Panc1 (cell line): Measurements from ENCODE around the gene CDH13. TPM values are rescaled to one million over a fixed set of nuclear protein-coding genes. Genes with fewer than 3 reads are reported as not detected.

ENCODE experiments used
- ATAC-seq: fragments of 200-7000 bp; cut with Tn5 transposase; 2 replicates; pipeline ENCODE4 v1.9.1; 2020; ENCODE audit warnings: mild to moderate bottlenecking, moderate library complexity
- BruUV-seq: library from RNA; stranded (reverse); fragments of 400-500 nt; replicated peaks from 2 replicates; lab custom pipeline; 2021; lab: Mats Ljungman, UMichigan
- CTCF ChIA-PET: fragments of 300-600 bp; sonication (Branson Sonifier 250); formaldehyde crosslinking; loops from one replicate; lab custom pipeline; 2022; ENCODE audit warnings: antibody characterized with exemption; lab: Charles Lee
- POLR2A ChIA-PET: fragments of 300-600 bp; sonication (Branson Sonifier 250); formaldehyde crosslinking; loops from one replicate; lab custom pipeline; 2022; ENCODE audit warnings: antibody characterized with exemption; lab: Charles Lee
- DNase-seq: peaks from one replicate; pipeline ENCODE4 v3.0.0-alpha.2; 2010; ENCODE audit warnings: low read depth, low spot score
- H3K27ac ChIP-seq: 2 replicates; pipeline ENCODE4 v1.5.1; 2011; ENCODE audit warnings: mild to moderate bottlenecking, low read length, inconsistent platforms
- H3K27me3 ChIP-seq: fragments of 200-500 bp; sonication (Bioruptor generic); 2 replicates; pipeline ENCODE4 v1.6.0; 2014; ENCODE audit warnings: low read length, inconsistent platforms; ENCODE audit not compliant: control insufficient read depth, insufficient read depth
- H3K36me3 ChIP-seq: fragments of 200-500 bp; sonication (Bioruptor generic); 2 replicates; pipeline ENCODE4 v1.5.1; 2014; ENCODE audit warnings: inconsistent platforms, mild to moderate bottlenecking, low read length, moderate library complexity; ENCODE audit not compliant: control insufficient read depth, insufficient read depth
- H3K4me1 ChIP-seq: 2 replicates; pipeline ENCODE4 v1.5.1; 2011; ENCODE audit warnings: inconsistent platforms, mild to moderate bottlenecking, low read length, moderate library complexity; ENCODE audit not compliant: control insufficient read depth, insufficient read depth
- H3K4me3 ChIP-seq, 2 experiments: 2 replicates each; pipeline ENCODE4 v1.5.1; 2011 to 2012; ENCODE audit warnings: low read depth in 2 of 2, low read length in 2 of 2, mild to moderate bottlenecking in 2 of 2, inconsistent platforms in 1 of 2, moderate library complexity in 1 of 2
- H3K9me3 ChIP-seq: fragments of 200-500 bp; sonication (Bioruptor generic); 2 replicates; pipeline ENCODE4 v1.5.1; 2014; ENCODE audit warnings: low read depth, mild to moderate bottlenecking, inconsistent platforms, low read length, moderate library complexity; ENCODE audit not compliant: control insufficient read depth, insufficient read depth
- POLR2AphosphoS5 ChIP-seq: IDR thresholded peaks from 2 replicates; pipeline ENCODE4 v1.6.1; 2012; ENCODE audit warnings: mild to moderate bottlenecking, low read depth, low read length, moderate library complexity
- SIN3A ChIP-seq: IDR thresholded peaks from 2 replicates; pipeline ENCODE4 v1.6.1; 2012; ENCODE audit warnings: low read depth, mild to moderate bottlenecking, low read length, moderate library complexity, borderline replicate concordance; ENCODE audit not compliant: insufficient read depth
- TCF7L2 ChIP-seq: IDR thresholded peaks from 2 replicates; pipeline ENCODE4 v1.6.1; 2011; ENCODE audit warnings: mild to moderate bottlenecking, low read depth, low read length, inconsistent platforms
- in situ Hi-C: cut with HindIII; loops from 2 replicates; pipeline ENCODE4 v1.10.0; 2016; ENCODE audit warnings: low sequenced_read_pairs, low pct_unique_long_range_greater_than_20kb
- intact Hi-C: fragments of 100-400 bp; cut with micrococcal nuclease; formaldehyde crosslinking; loops from one replicate; pipeline ENCODE4 v1.10.0; 2022; ENCODE audit not compliant: unreplicated experiment
- total RNA-seq: library from RNA; stranded (reverse); gene quantifications from one replicate; pipeline ENCODE4 v1.2.1, GENCODE V29; 2021; ENCODE audit not compliant: unreplicated experiment
- TF ChIP-seq, protein P1 (sequence below): fragments of 450-650 bp; IDR thresholded peaks from 2 replicates; pipeline ENCODE4 v1.5.1; 2017; ENCODE audit warnings: mild to moderate bottlenecking
- TF ChIP-seq, protein P2 (sequence below), 2 experiments: IDR thresholded peaks; 2 replicates each; pipeline ENCODE4 v1.6.1; 2011 to 2012; ENCODE audit warnings: low read depth in 2 of 2, control low read depth in 1 of 2, low read length in 1 of 2, mild to moderate bottlenecking in 1 of 2, moderate library complexity in 1 of 2; ENCODE audit not compliant: insufficient read depth in 1 of 2

Gene CDH13
- total RNA-seq, 1 experiment from 2014 or later, result not detected

DNA sequence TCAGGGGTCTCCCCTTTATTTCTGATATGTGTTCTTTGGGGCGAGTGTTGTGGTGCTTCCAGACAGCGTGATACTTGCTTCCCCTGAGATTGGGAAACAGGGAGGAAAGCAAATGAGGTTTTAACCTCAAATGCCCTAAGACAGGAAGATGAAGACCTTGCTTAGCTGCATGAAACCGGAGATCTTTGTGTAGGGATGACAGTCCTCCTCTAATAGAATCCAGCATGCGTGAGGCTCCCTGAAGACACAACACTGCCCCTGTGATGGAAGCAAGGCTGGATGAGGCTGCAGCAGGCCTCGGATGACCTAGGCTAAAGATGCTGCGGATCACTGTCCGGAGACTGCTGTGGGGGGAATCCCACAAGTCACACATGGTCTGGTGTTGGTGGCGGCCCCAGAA, 491.0 kb downstream of the CDH13 start:
- no peak overlapping the region for H3K27ac ChIP-seq
- intact Hi-C loops, result no loop called here
- POLR2A ChIA-PET, result no interaction called here
- no peaks in the 10 kb centered on the region for H3K4me1 ChIP-seq
- H3K36me3 ChIP-seq, result no peaks in the 10 kb centered on the region
- no peaks in the 10 kb centered on the region for H3K27me3 ChIP-seq
- BruUV-seq, result no TSS peak
- CTCF ChIA-PET, result no interaction called here
- H3K4me3 ChIP-seq, result no peak overlapping the region
- in situ Hi-C loops, result no loop called here
- no peak for TF ChIP-seq SIN3A
- no peak for TF ChIP-seq TCF7L2
- ATAC-seq (no peak), DNase-seq (no peak)
- H3K9me3 ChIP-seq, result no peaks in the 10 kb centered on the region

DNA sequence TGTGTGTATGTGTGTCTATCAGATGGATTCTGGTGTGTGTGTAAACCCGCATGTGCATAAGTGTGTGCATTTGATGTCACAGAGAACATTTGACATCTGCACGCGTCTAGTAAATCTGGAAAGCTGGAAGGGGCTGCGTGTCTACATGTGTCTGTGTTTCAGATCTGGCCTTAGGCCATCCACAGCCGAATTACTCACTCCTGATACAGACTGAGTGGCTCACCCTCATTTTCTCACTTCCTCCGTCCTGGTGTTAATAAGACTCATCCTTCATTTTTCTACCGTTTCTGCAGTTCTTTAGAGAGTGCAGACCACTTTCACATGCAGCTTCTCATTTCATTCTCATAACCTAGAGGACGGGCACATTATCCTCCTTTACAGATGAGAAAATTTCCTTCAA, 491.6 kb downstream of the CDH13 start:
- BruUV-seq, result no TSS peak
- Histone ChIP-seq H3K36me3 (no peaks in the 10 kb centered on the region), H3K4me3 (no peak overlapping the region), H3K4me1 (no peaks in the 10 kb centered on the region), H3K27ac (no peak overlapping the region), H3K27me3 (no peaks in the 10 kb centered on the region), H3K9me3 (no peaks in the 10 kb centered on the region)
- intact Hi-C loops, result no loop called here
- no peak for ATAC-seq
- TF ChIP-seq, protein P1, sequence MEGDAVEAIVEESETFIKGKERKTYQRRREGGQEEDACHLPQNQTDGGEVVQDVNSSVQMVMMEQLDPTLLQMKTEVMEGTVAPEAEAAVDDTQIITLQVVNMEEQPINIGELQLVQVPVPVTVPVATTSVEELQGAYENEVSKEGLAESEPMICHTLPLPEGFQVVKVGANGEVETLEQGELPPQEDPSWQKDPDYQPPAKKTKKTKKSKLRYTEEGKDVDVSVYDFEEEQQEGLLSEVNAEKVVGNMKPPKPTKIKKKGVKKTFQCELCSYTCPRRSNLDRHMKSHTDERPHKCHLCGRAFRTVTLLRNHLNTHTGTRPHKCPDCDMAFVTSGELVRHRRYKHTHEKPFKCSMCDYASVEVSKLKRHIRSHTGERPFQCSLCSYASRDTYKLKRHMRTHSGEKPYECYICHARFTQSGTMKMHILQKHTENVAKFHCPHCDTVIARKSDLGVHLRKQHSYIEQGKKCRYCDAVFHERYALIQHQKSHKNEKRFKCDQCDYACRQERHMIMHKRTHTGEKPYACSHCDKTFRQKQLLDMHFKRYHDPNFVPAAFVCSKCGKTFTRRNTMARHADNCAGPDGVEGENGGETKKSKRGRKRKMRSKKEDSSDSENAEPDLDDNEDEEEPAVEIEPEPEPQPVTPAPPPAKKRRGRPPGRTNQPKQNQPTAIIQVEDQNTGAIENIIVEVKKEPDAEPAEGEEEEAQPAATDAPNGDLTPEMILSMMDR, result no peak
- no peak for TF ChIP-seq TCF7L2
- TF ChIP-seq, protein P2, sequence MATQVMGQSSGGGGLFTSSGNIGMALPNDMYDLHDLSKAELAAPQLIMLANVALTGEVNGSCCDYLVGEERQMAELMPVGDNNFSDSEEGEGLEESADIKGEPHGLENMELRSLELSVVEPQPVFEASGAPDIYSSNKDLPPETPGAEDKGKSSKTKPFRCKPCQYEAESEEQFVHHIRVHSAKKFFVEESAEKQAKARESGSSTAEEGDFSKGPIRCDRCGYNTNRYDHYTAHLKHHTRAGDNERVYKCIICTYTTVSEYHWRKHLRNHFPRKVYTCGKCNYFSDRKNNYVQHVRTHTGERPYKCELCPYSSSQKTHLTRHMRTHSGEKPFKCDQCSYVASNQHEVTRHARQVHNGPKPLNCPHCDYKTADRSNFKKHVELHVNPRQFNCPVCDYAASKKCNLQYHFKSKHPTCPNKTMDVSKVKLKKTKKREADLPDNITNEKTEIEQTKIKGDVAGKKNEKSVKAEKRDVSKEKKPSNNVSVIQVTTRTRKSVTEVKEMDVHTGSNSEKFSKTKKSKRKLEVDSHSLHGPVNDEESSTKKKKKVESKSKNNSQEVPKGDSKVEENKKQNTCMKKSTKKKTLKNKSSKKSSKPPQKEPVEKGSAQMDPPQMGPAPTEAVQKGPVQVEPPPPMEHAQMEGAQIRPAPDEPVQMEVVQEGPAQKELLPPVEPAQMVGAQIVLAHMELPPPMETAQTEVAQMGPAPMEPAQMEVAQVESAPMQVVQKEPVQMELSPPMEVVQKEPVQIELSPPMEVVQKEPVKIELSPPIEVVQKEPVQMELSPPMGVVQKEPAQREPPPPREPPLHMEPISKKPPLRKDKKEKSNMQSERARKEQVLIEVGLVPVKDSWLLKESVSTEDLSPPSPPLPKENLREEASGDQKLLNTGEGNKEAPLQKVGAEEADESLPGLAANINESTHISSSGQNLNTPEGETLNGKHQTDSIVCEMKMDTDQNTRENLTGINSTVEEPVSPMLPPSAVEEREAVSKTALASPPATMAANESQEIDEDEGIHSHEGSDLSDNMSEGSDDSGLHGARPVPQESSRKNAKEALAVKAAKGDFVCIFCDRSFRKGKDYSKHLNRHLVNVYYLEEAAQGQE (IDR thresholded peaks at IDR 0.05; ENCODE audit: insufficient read depth in 1 of 2, low read depth in 2 of 2, low read length in 1 of 2), result no peak
- no peak for TF ChIP-seq SIN3A
- TF ChIP-seq POLR2AphosphoS5, result no peak
- DNase-seq, result no peak
- POLR2A ChIA-PET, result no interaction called here
- CTCF ChIA-PET, result no interaction called here
- in situ Hi-C loops, result no loop called here

DNA sequence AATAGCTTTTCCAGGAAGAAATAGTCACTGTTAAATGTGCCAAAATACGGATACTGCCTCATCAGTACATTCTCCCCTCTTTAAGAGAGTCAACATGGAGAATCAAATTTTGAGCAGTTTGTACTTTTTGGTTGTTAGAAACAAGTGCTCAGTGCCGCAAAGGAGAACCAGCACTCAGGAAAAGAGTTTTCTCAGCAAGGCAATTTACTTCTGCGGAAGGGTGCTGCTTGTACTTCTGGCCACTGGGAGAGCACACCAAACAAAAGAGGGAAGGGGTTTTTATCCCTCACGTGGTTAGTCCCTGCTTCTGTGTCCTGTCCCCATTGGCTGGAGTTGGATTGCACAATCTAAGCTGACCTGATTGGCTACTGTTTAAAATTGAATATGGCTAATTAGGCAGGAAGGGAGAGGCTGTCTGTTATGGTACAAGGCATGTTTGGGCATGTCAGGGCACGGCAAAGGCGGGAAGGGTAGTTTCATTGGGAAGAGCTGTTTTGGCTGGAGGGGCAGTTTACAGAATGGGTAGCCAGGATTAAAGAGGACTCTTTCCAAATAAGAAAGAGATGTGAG, 499.3 kb downstream of the CDH13 start:
- Histone ChIP-seq H3K4me3 (no peak overlapping the region), H3K36me3 (no peaks in the 10 kb centered on the region), H3K27me3 (no peaks in the 10 kb centered on the region), H3K27ac (no peak overlapping the region), H3K9me3 (no peaks in the 10 kb centered on the region), H3K4me1 (no peaks in the 10 kb centered on the region)
- no peak for TF ChIP-seq SIN3A
- TF ChIP-seq TCF7L2, result no peak
- TF ChIP-seq, protein P1, result no peak
- no peak for TF ChIP-seq POLR2AphosphoS5
- TF ChIP-seq, protein P2 (IDR thresholded peaks at IDR 0.05; ENCODE audit: insufficient read depth in 1 of 2, low read depth in 2 of 2, low read length in 1 of 2), result no peak
- ATAC-seq (no peak), DNase-seq (no peak)
- ChIA-PET POLR2A (no interaction called here), CTCF (no interaction called here)
- intact Hi-C loops, result no loop called here
- in situ Hi-C loops, result no loop called here
- BruUV-seq, result no TSS peak
